Large intestine (tissue), 3 donors: ENCODE measurements around the gene WWC1. TPM values are rescaled to one million over a fixed set of nuclear protein-coding genes. Genes with fewer than 3 reads are reported as not detected.
A peak's percentile ranks its signal among the peaks of the same experiment; 100 is the strongest.

ENCODE experiments used
- DNase-seq, 2 donors: peaks; one replicate each; pipeline versions ENCODE4 v3.0.0 to v3.0.0-alpha.2; 2013
- H3K27ac ChIP-seq: one replicate; pipeline ENCODE4 v1.5.1; 2013; ENCODE audit warnings: low read length
- H3K27me3 ChIP-seq: 2 replicates; pipeline ENCODE4 v1.6.1; 2013; ENCODE audit warnings: low read length; ENCODE audit not compliant: control insufficient read depth, insufficient read depth
- H3K36me3 ChIP-seq: 2 replicates; pipeline ENCODE4 v1.6.1; 2013; ENCODE audit warnings: low read length; ENCODE audit not compliant: control insufficient read depth, insufficient read depth
- H3K4me1 ChIP-seq: one replicate; pipeline ENCODE4 v1.6.1; 2013; ENCODE audit warnings: low read length; ENCODE audit not compliant: control insufficient read depth, insufficient read depth
- H3K4me3 ChIP-seq: one replicate; pipeline ENCODE4 v1.5.1; 2013; ENCODE audit warnings: low read length
- H3K9me3 ChIP-seq: one replicate; pipeline ENCODE4 v1.6.1; 2013; ENCODE audit warnings: mild to moderate bottlenecking, low read depth, low read length, moderate library complexity; ENCODE audit not compliant: control insufficient read depth
- WGBS: methylation state at CpG from one replicate; pipeline ENCODE4 v1.1.5; 2013; ENCODE audit warnings: low lambda C conversion rate; ENCODE audit not compliant: insufficient coverage; 5-methylcytosine and 5-hydroxymethylcytosine counted together
- polyA plus RNA-seq: library from polyadenylated mRNA; unstranded; fragments of 120-200 nt; gene quantifications from one replicate; pipeline ENCODE4 v1.2.1, GENCODE V29; 2013

Gene WWC1
- polyA plus RNA-seq, 1 donor, result 28.6 TPM

DNA sequence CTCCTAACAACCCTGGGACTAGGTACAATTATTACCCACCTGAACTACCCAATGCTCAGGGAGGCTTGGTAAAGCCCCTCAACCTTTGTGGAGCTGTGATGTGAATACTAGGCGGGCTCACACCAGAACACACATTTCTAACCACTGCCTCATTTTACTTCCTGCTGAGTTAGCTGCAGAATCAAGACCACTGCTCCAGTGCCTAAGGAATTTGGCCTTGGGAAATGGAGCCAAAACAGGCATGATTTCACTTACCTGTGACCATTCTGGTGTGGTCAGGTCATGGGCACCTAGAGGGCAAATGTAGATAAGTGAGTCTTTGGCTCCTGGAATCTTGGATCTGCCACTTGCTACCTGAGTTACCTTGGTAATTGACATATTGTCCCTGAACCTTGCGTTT lies 5.2 kb downstream of the WWC1 start:
- no CpG with 5 or more reads among the region's 2 CpGs for WGBS
- no peak for DNase-seq
- H3K4me3 ChIP-seq, result no peak overlapping the region
- H3K27me3 ChIP-seq, result no peaks in the 10 kb centered on the region
- peaks cover 11% of the 10 kb centered on the region for H3K4me1 ChIP-seq
- H3K36me3 ChIP-seq, result peaks cover 3% of the 10 kb centered on the region
- H3K27ac ChIP-seq, result no peak overlapping the region
- no peaks in the 10 kb centered on the region for H3K9me3 ChIP-seq

GRCh38 chr5:168298949-168299348 lies 7.5 kb downstream of the WWC1 start:
- Histone ChIP-seq H3K4me1 (peaks cover 22% of the 10 kb centered on the region), H3K27ac (no peak overlapping the region), H3K4me3 (no peak overlapping the region), H3K9me3 (no peaks in the 10 kb centered on the region), H3K27me3 (no peaks in the 10 kb centered on the region), H3K36me3 (peaks cover 3% of the 10 kb centered on the region)
- no peak for DNase-seq
- WGBS, result no CpG with 5 or more reads among the region's 7 CpGs

- H3K9me3 ChIP-seq, result no peaks in the 10 kb centered on the region
- H3K4me3 ChIP-seq, result no peak overlapping the region
- 100% methylated on average over 1 of the region's 7 CpGs for WGBS
- H3K27ac ChIP-seq, result no peak overlapping the region
- peaks cover 23% of the 10 kb centered on the region for H3K4me1 ChIP-seq
- no peaks in the 10 kb centered on the region for H3K27me3 ChIP-seq
- DNase-seq, result no peak
- peaks cover 3% of the 10 kb centered on the region for H3K36me3 ChIP-seq
These were observed 7.9 kb downstream of the WWC1 start for GRCh38 chr5:168299372-168299771.

DNA sequence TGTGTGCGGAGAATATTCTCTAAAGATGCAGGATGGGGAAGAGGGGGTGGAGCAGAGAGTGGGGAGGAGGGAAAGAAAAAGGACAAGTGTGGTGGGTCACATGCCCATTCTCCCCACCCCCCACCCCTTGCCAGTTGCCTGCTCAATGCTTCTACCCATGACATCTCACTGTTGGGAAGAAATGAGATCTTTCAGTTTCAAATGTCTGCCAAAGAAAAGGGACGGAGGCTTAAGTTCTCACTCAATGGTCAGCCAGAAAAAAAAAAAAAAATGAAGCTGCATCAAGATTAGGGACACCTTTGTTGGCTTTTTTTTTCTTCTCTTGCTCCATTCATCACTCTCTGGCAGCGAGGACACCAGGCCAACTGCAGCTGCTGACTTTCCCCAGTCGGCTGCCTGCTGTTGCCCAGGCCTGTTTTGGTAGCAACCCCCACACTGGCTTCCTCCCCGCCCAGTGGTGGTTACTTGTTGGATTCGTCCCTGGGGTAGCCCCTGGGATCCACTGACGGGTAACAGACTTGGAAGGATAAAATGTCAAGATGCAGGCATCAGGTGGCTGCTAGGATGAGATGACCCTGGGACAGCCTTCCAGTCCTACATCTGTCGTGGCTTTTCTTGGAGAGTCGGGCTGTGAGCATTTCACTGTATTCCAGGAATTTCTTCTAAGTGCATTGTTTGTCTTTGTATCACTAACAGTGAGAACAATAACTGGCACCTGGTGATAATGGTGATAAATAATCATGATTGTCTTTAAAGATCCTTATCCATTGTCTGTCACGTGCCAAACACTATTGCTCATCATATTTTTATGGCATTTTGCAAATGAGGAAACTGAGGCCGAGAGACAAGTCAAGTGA lies 9.1 kb downstream of the WWC1 start:
- no peak overlapping the region for H3K4me3 ChIP-seq
- peaks cover 27% of the 10 kb centered on the region for H3K4me1 ChIP-seq
- WGBS, result 90% methylated on average over 2 of the region's 11 CpGs
- no peaks in the 10 kb centered on the region for H3K9me3 ChIP-seq
- H3K27ac ChIP-seq, result no peak overlapping the region
- no peaks in the 10 kb centered on the region for H3K27me3 ChIP-seq
- no peak for DNase-seq
- peaks cover 3% of the 10 kb centered on the region for H3K36me3 ChIP-seq

GRCh38 chr5:168301593-168302390 lies 10.3 kb downstream of the WWC1 start:
- peak overlapping the region; percentile 17 for H3K27ac ChIP-seq
- no peaks in the 10 kb centered on the region for H3K36me3 ChIP-seq
- no peak overlapping the region for H3K4me3 ChIP-seq
- no CpG with 5 or more reads among the region's 11 CpGs for WGBS
- DNase-seq, result peak in 1 of 2 donors; percentile 85
- H3K27me3 ChIP-seq, result no peaks in the 10 kb centered on the region
- peaks cover 27% of the 10 kb centered on the region for H3K4me1 ChIP-seq
- no peaks in the 10 kb centered on the region for H3K9me3 ChIP-seq

- Histone ChIP-seq H3K4me3 (no peak overlapping the region), H3K27me3 (no peaks in the 10 kb centered on the region), H3K4me1 (peaks cover 29% of the 10 kb centered on the region), H3K27ac (no peak overlapping the region), H3K36me3 (no peaks in the 10 kb centered on the region), H3K9me3 (no peaks in the 10 kb centered on the region)
- no peak for DNase-seq
- no CpG with 5 or more reads among the region's 3 CpGs for WGBS
These were observed 11.3 kb downstream of the WWC1 start for GRCh38 chr5:168302785-168303184.

GRCh38 chr5:168303393-168304025 lies 12.1 kb downstream of the WWC1 start:
- WGBS, result 33% methylated on average over 1 of the region's 5 CpGs
- Histone ChIP-seq H3K4me1 (peaks cover 36% of the 10 kb centered on the region), H3K9me3 (no peaks in the 10 kb centered on the region), H3K27me3 (no peaks in the 10 kb centered on the region), H3K4me3 (no peak overlapping the region), H3K36me3 (no peaks in the 10 kb centered on the region), H3K27ac (no peak overlapping the region)
- DNase-seq, result no peak

- no peaks in the 10 kb centered on the region for H3K9me3 ChIP-seq
- no peak overlapping the region for H3K4me3 ChIP-seq
- H3K27me3 ChIP-seq, result no peaks in the 10 kb centered on the region
- H3K27ac ChIP-seq, result no peak overlapping the region
- H3K36me3 ChIP-seq, result no peaks in the 10 kb centered on the region
- H3K4me1 ChIP-seq, result peaks cover 44% of the 10 kb centered on the region
- no CpG with 5 or more reads among the region's 2 CpGs for WGBS
- DNase-seq, result no peak
These were observed 12.9 kb downstream of the WWC1 start for GRCh38 chr5:168304349-168304748.

GRCh38 chr5:168305281-168305680 lies 13.8 kb downstream of the WWC1 start:
- Histone ChIP-seq H3K36me3 (no peaks in the 10 kb centered on the region), H3K27ac (no peak overlapping the region), H3K9me3 (no peaks in the 10 kb centered on the region), H3K27me3 (no peaks in the 10 kb centered on the region), H3K4me1 (peaks cover 50% of the 10 kb centered on the region), H3K4me3 (no peak overlapping the region)
- DNase-seq, result no peak
- 20% methylated on average over 1 of the region's 7 CpGs for WGBS

DNA sequence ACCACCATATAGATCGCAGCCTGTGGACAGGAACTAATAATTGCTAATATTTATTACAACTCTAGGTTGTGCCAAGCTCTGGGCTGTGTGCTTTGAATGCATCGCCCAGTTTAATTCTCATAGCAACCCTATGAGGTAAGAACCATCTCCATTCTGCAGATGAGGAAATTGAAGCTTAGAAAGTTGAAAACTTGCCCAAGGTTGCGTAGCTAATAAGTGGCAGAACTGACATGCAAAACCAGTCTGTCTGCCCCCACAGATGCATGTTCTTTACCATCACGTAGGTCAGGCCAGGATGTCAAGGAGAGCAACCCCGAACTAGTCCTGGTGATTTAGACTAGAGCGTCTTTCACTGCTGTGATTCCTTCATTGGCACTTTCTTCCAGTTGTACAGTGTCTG lies 15.6 kb downstream of the WWC1 start:
- Histone ChIP-seq H3K36me3 (no peaks in the 10 kb centered on the region), H3K4me1 (peaks cover 56% of the 10 kb centered on the region), H3K27me3 (no peaks in the 10 kb centered on the region), H3K9me3 (no peaks in the 10 kb centered on the region), H3K4me3 (no peak overlapping the region), H3K27ac (no peak overlapping the region)
- WGBS, result no CpG with 5 or more reads among the region's 6 CpGs
- DNase-seq, result no peak
